Measurements from ENCODE around the gene CBR3. TPM values are rescaled to one million over a fixed set of nuclear protein-coding genes. Genes with fewer than 3 reads are reported as not detected.

CBR3 gene
- total RNA-seq, 1 experiment from 2014 or later = 12.9 TPM

DNA sequence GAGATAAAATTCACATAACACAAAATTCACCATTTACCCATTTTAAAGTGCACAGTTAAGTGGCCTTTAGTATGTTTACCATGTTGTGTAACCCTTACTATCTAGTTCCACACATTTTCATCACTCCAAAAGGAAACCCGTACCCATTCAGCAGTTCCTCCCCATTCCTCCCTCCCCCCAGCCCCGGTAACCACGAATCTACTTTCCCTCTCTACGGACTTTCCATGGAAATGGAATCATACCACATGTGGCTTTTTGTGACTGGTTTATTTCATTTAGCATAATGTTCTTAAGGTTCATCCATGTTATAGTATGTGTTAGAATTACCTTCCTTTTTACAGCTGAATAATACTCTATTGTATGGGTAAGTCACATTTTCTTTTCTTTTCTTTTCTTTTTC, 32.7 kb downstream of the CBR3 start:
- no peak for TF ChIP-seq ZBTB21 (CRISPR knock-in tag; IDR thresholded peaks at IDR 0.05; ENCODE audit: borderline replicate concordance)
- TF ChIP-seq NFATC4 (CRISPR knock-in tag; IDR thresholded peaks at IDR 0.05) = no peak
- Mint-ChIP-seq H3K4me3 (no peak overlapping the region), H3K9me3 (no peaks in the 10 kb centered on the region), H3K27me3 (ENCODE audit: low read depth) (no peaks in the 10 kb centered on the region; the same call in 1 of the 2 replicates), H3K27ac (no peak overlapping the region), H3K4me1 (no peaks in the 10 kb centered on the region), H3K36me3 (peaks cover 12% of the 10 kb centered on the region)
- CTCF ChIA-PET = interaction anchor here (1.6 kb wide), 1 partner anchor 42 kb away, joined by 7 read pairs; no protein-coding TSS in a partner anchor
- POLR2A ChIA-PET = no interaction called here
- DNase-seq (ENCODE audit: low spot score) (no peak), ATAC-seq (no peak)

GRCh38 chr21:36169470-36170128, 34.7 kb downstream of the CBR3 start:
- DNase-seq (ENCODE audit: low spot score) (peak; percentile 28), ATAC-seq (peak; percentile 69)
- no peak for TF ChIP-seq ESRRA (CRISPR knock-in tag; IDR thresholded peaks at IDR 0.05; ENCODE audit: borderline replicate concordance)
- no peak for TF ChIP-seq TCF7 (CRISPR knock-in tag; IDR thresholded peaks at IDR 0.05; ENCODE audit: low read depth)
- no peak for TF ChIP-seq ZNF416 (CRISPR knock-in tag; IDR thresholded peaks at IDR 0.05)
- TF ChIP-seq AR (CRISPR knock-in tag; IDR thresholded peaks at IDR 0.05) = no peak
- TF ChIP-seq, protein P1, sequence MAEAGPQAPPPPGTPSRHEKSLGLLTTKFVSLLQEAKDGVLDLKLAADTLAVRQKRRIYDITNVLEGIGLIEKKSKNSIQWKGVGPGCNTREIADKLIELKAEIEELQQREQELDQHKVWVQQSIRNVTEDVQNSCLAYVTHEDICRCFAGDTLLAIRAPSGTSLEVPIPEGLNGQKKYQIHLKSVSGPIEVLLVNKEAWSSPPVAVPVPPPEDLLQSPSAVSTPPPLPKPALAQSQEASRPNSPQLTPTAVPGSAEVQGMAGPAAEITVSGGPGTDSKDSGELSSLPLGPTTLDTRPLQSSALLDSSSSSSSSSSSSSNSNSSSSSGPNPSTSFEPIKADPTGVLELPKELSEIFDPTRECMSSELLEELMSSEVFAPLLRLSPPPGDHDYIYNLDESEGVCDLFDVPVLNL (CRISPR knock-in tag; IDR thresholded peaks at IDR 0.05; ENCODE audit: borderline replicate concordance, low read depth) = no peak
- no peak for TF ChIP-seq ZNF396 (CRISPR knock-in tag; IDR thresholded peaks at IDR 0.05; ENCODE audit: borderline replicate concordance)
- TF ChIP-seq, protein P2, sequence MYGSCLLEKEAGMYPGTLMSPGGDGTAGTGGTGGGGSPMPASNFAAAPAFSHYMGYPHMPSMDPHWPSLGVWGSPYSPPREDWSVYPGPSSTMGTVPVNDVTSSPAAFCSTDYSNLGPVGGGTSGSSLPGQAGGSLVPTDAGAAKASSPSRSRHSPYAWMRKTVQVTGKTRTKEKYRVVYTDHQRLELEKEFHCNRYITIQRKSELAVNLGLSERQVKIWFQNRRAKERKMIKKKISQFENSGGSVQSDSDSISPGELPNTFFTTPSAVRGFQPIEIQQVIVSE (CRISPR knock-in tag; IDR thresholded peaks at IDR 0.05; ENCODE audit: borderline replicate concordance) = no peak
- no peak for TF ChIP-seq NR1H2 (CRISPR knock-in tag; IDR thresholded peaks at IDR 0.05)
- TF ChIP-seq SMAD3 (CRISPR knock-in tag; IDR thresholded peaks at IDR 0.05; ENCODE audit: borderline replicate concordance) = no peak
- no peak for TF ChIP-seq ZNF263 (CRISPR knock-in tag; IDR thresholded peaks at IDR 0.05; ENCODE audit: low read depth)
- TF ChIP-seq RELA (CRISPR knock-in tag; IDR thresholded peaks at IDR 0.05; ENCODE audit: borderline replicate concordance) = no peak
- TF ChIP-seq CBFB (CRISPR knock-in tag; IDR thresholded peaks at IDR 0.05; ENCODE audit: low read depth) = no peak
- ChIA-PET POLR2A (no interaction called here), CTCF (interaction anchor here (0.5 to 0.7 kb wide), 2 partner anchors 17 to 74 kb away, joined by 4 read pairs; no protein-coding TSS in a partner anchor)
- Mint-ChIP-seq H3K27me3 (ENCODE audit: low read depth) (no peaks in the 10 kb centered on the region), H3K27ac (no peak overlapping the region), H3K9me3 (no peaks in the 10 kb centered on the region), H3K4me3 (no peak overlapping the region), H3K4me1 (no peaks in the 10 kb centered on the region), H3K36me3 (peaks cover 12% of the 10 kb centered on the region)

DNA sequence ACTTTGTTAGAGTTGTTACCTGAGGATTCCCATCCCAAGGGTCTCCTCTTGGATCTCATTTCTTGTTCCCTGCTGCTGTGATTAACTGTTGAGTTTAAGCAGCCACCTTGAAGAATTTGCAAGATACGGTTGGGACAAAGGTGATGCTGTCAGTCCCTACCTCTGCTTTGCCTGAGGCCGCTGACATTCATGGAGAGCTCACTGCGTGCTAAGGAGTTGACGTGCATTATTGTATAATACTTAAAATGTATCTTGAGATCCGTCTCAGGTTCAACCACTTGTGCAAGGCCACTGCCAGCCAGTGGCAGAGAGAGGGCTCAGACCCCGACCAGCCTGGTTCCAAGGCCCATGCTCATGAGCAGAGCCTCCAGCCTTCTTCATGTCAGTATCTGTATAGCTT, 35.9 kb downstream of the CBR3 start:
- ChIA-PET CTCF (interaction anchor here (3.3 kb wide), 1 partner anchor 39 kb away, joined by 13 read pairs; no protein-coding TSS in a partner anchor), POLR2A (no interaction called here)
- Mint-ChIP-seq H3K9me3 (no peaks in the 10 kb centered on the region), H3K36me3 (peaks cover 12% of the 10 kb centered on the region), H3K4me1 (no peaks in the 10 kb centered on the region), H3K27ac (no peak overlapping the region), H3K27me3 (ENCODE audit: low read depth) (no peaks in the 10 kb centered on the region), H3K4me3 (no peak overlapping the region)
- ATAC-seq (no peak), DNase-seq (ENCODE audit: low spot score) (no peak)
- TF ChIP-seq, protein P3, sequence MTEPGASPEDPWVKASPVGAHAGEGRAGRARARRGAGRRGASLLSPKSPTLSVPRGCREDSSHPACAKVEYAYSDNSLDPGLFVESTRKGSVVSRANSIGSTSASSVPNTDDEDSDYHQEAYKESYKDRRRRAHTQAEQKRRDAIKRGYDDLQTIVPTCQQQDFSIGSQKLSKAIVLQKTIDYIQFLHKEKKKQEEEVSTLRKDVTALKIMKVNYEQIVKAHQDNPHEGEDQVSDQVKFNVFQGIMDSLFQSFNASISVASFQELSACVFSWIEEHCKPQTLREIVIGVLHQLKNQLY (CRISPR knock-in tag; IDR thresholded peaks at IDR 0.05) = no peak
- TF ChIP-seq FOXP4 (CRISPR knock-in tag; IDR thresholded peaks at IDR 0.05) = no peak
- TF ChIP-seq ZNF671 (CRISPR knock-in tag; IDR thresholded peaks at IDR 0.05) = no peak
- TF ChIP-seq ZNF232 (CRISPR knock-in tag; IDR thresholded peaks at IDR 0.05) = no peak
- no peak for TF ChIP-seq IRF2 (CRISPR knock-in tag; IDR thresholded peaks at IDR 0.05; ENCODE audit: borderline replicate concordance, low read depth)
- no peak for TF ChIP-seq ZNF532 (CRISPR knock-in tag; IDR thresholded peaks at IDR 0.05; ENCODE audit: borderline replicate concordance)

Measured in WTC11 (cell line).